ENCODE measurements around the gene TMEM100. TPM values are rescaled to one million over a fixed set of nuclear protein-coding genes. Genes with fewer than 3 reads are reported as not detected.

The TMEM100 gene
- total RNA-seq, 4 donors from 2014 or later, result 1.00 to 7.8 (median 4.1) TPM; not detected in 1

- H3K9me3 ChIP-seq, result no peaks in the 10 kb centered on the region
- no peak overlapping the region for H3K4me3 ChIP-seq
- intact Hi-C loops (cut with DNase I; ENCODE audit: low total_unique reads) (no loop called here), in situ Hi-C loops (cut with MboI; ENCODE audit: low pct_ligation_motif_present in 1 of 4, low pct_unique_long_range_greater_than_20kb in 1 of 4, low sequenced_read_pairs in 3 of 4) (no loop called here)
- DNase-seq, result no peak
- 44 to 75% methylated on average over 1 of the region's 1 CpG for WGBS, 2 donors (ENCODE audit: low coverage in 1 of 2)
- no peaks in the 10 kb centered on the region for H3K36me3 ChIP-seq
- H3K27ac ChIP-seq, result no peak overlapping the region
- H3K4me1 ChIP-seq, result no peaks in the 10 kb centered on the region
- H3K27me3 ChIP-seq, result no peaks in the 10 kb centered on the region
- no peak for TF ChIP-seq POLR2AphosphoS5 (IDR thresholded peaks at IDR 0.05)
- TF ChIP-seq POLR2A (IDR thresholded peaks at IDR 0.05), result no peak
- TF ChIP-seq CTCF (IDR thresholded peaks at IDR 0.05), result no peak
- no peak for TF ChIP-seq EP300 (IDR thresholded peaks at IDR 0.05; ENCODE audit: low read depth)
Observed at GRCh38 chr17:55704401-55704800, 18.3 kb downstream of the TMEM100 start.

DNA sequence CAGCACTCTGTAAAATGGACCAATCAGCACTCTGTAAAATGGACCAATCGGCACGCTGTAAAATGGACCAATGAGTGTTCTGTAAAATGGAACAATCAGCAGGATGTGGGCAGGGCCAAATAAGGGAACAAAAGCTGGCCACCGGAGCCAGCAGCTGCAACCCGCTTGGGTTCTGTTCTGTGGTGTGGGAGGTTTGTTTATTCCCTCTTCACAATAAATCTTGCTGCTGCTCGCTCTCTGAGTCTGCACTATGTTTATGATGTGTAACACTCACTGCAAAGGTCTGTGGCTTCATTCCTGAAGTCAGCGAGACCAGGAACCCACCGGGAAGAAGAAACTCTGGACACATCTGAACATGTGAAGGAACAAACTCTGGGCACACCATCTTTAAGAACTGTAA, 20.5 kb downstream of the TMEM100 start:
- Histone ChIP-seq H3K27ac (no peak overlapping the region), H3K4me1 (no peaks in the 10 kb centered on the region), H3K9me3 (no peaks in the 10 kb centered on the region), H3K4me3 (no peak overlapping the region), H3K27me3 (no peaks in the 10 kb centered on the region), H3K36me3 (no peaks in the 10 kb centered on the region)
- in situ Hi-C loops (cut with MboI; ENCODE audit: low pct_ligation_motif_present in 1 of 4, low pct_unique_long_range_greater_than_20kb in 1 of 4, low sequenced_read_pairs in 3 of 4) (no loop called here), intact Hi-C loops (cut with DNase I; ENCODE audit: low total_unique reads) (no loop called here)
- TF ChIP-seq EP300 (IDR thresholded peaks at IDR 0.05; ENCODE audit: low read depth) (no peak), POLR2A (IDR thresholded peaks at IDR 0.05) (no peak), POLR2AphosphoS5 (IDR thresholded peaks at IDR 0.05) (no peak), CTCF (IDR thresholded peaks at IDR 0.05) (no peak)
- 63 to 67% methylated on average over 3 to 7 of the region's 7 CpGs for WGBS, 2 donors (ENCODE audit: low coverage in 1 of 2)
- DNase-seq, result no peak

DNA sequence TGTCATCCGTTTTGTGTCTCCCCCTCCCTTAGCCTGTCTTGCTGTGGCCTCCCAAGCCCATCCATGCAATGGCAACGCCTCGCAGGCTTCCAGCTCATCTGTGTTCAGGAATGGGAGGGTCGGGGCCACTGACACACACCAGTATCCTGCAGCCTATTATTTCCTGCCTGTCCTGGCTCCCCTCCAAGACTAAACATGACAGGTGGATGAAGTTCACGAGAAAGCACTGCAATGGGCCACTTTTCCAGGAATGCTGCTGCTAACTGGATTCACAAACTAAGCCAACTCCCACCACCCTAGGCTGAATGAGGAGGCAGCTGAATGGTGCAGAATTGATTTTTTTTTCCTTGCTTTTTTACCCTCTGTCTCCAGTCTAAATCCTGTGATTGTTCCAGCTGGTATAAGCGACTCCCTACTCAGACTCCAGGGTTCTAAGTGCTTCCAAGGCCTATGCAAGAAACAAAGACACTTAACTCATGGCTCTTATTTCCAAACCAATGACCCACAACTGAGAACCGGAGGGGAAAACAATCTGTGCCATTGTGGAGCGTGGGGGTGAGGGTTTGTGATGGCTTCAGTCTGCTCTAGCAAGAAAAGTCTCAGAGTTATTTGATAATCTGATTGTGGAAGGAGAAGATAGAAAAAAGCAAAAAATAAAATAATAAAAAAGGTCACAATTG, 23.3 kb downstream of the TMEM100 start:
- intact Hi-C loops (cut with DNase I; ENCODE audit: low total_unique reads) (no loop called here), in situ Hi-C loops (cut with MboI; ENCODE audit: low pct_ligation_motif_present in 1 of 4, low pct_unique_long_range_greater_than_20kb in 1 of 4, low sequenced_read_pairs in 3 of 4) (no loop called here)
- peaks cover 0 to 3% (median 0%) of the 10 kb centered on the region in 4 donors for H3K4me1 ChIP-seq
- no peaks in the 10 kb centered on the region for H3K36me3 ChIP-seq
- H3K9me3 ChIP-seq, result no peaks in the 10 kb centered on the region
- H3K27ac ChIP-seq, result no peak overlapping the region
- 57 to 68% methylated on average over 3 to 8 of the region's 8 CpGs for WGBS, 2 donors (ENCODE audit: low coverage in 1 of 2)
- H3K27me3 ChIP-seq, result no peaks in the 10 kb centered on the region
- TF ChIP-seq EP300 (IDR thresholded peaks at IDR 0.05; ENCODE audit: low read depth) (no peak), POLR2AphosphoS5 (IDR thresholded peaks at IDR 0.05) (no peak), CTCF (IDR thresholded peaks at IDR 0.05) (no peak), POLR2A (IDR thresholded peaks at IDR 0.05) (no peak)
- no peak for DNase-seq
- no peak overlapping the region for H3K4me3 ChIP-seq

DNA sequence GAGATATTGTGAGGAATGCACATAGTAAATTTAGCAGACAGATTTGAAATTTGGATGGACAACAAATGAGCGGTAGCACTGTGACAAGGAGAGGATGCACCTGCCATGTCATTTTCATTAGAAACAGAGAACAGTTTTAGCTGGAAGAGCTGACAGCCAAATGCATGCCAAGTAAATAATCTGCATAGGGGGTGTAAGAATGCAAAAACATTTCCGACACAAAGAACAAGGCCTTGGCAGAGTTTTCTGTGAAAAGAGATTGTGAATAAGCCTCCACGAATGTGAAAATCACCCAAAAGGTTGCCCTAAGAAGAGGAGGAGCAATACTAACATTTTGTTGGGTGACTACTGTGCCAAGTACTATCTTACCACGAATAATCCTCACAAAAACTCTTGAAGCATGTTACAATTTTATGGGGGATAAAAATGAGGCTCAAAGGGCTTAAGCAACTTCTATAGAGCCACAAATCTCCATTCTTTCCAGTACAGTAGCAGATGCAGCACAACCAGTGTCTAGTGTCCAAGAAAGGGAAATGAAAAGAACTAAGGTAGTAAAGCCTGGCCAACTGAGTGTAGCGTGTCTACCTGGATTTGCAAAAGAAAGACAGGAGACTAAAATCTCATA, 28.3 kb downstream of the TMEM100 start:
- Histone ChIP-seq H3K27ac (peak overlapping the region; percentile 9 to 42 (median 26)), H3K36me3 (no peaks in the 10 kb centered on the region)

More for the DNA sequence above, 28.3 kb downstream of the TMEM100 start:
- WGBS, 2 donors (ENCODE audit: low coverage in 1 of 2), result 35 to 65% methylated on average over 4 to 5 of the region's 5 CpGs
- H3K9me3 ChIP-seq, result no peaks in the 10 kb centered on the region
- TF ChIP-seq POLR2AphosphoS5 (IDR thresholded peaks at IDR 0.05) (no peak), CTCF (IDR thresholded peaks at IDR 0.05) (no peak), EP300 (IDR thresholded peaks at IDR 0.05; ENCODE audit: low read depth) (no peak), POLR2A (IDR thresholded peaks at IDR 0.05) (no peak)
- H3K4me3 ChIP-seq, result no peak overlapping the region
- DNase-seq, result no peak
- no peaks in the 10 kb centered on the region for H3K27me3 ChIP-seq
- in situ Hi-C loops (cut with MboI; ENCODE audit: low pct_ligation_motif_present in 1 of 4, low pct_unique_long_range_greater_than_20kb in 1 of 4, low sequenced_read_pairs in 3 of 4) (no loop called here), intact Hi-C loops (cut with DNase I; ENCODE audit: low total_unique reads) (no loop called here)
- peaks cover 0 to 21% (median 2%) of the 10 kb centered on the region in 4 donors for H3K4me1 ChIP-seq

Measured in transverse colon (tissue), 4 donors.